Measurements from ENCODE around the gene AUTS2. TPM values are rescaled to one million over a fixed set of nuclear protein-coding genes. Genes with fewer than 3 reads are reported as not detected.

AUTS2 gene
- total and polyA plus RNA-seq, 9 of the 15 experiments (the other 6 are each of a cell fraction or from before 2014, with no cell fraction given): 0.58 TPM; not detected in 8

DNA sequence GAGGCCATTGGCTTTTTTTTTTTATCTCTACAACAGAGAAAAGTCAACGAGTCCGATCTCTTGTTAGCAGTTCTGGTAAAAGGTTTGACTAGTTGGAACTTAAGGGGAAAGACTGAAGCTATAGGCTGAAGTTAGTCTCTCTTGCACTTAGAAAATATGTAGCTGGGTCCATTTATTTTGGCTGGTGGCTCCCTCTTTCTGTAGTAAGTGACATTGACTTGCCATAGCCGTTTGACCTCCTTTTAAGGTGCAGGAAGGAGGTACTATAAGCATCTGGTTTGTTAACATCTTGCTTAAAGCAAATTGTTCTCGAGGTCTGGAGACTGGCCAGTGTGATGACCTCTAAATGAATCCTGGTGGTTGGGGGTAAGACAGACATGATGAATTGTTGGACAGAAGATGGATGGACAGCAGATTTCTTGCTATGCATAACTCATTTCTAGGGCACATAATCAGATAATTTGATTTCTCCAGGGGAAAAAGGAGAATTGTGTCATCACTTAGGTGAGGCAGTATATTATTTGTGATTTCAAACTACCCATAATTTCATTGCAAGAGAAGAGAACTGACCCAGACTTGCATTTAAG, 1177.4 kb downstream of the AUTS2 start:
- Histone ChIP-seq H3K4me2 (ENCODE audit: insufficient read depth, low read length) (no peak overlapping the region), H3K79me2 (ENCODE audit: control insufficient read depth, insufficient read depth, low read length) (no peaks in the 10 kb centered on the region), H3K9ac (ENCODE audit: insufficient read depth in 1 of 2, low read depth in 2 of 2, low read length in 2 of 2) (no peak overlapping the region), H2AFZ (ENCODE audit: low read depth, low read length) (no peak overlapping the region), H3K27ac (ENCODE audit: extremely low read depth, low read depth, low read length) (no peak overlapping the region), H3K4me3 (no peak overlapping the region), H3K27me3 (ENCODE audit: control insufficient read depth in 2 of 2, insufficient read depth in 2 of 2, low read length in 2 of 2) (peaks cover 10 to 20% of the 10 kb centered on the region in 2 experiments; a peak in 4 of 5 replicates), H3K9me1 (ENCODE audit: control insufficient read depth, insufficient read depth, low read length) (no peaks in the 10 kb centered on the region), H3K36me3 (ENCODE audit: control insufficient read depth, insufficient read depth, low read length) (no peaks in the 10 kb centered on the region), H4K20me1 (replicated peaks; ENCODE audit: control insufficient read depth, insufficient read depth, low read length) (no peaks in the 10 kb centered on the region), H3K9me3 (replicated peaks; ENCODE audit: control insufficient read depth, insufficient read depth, low read depth, low read length) (no peaks in the 10 kb centered on the region), H3K4me1 (replicated peaks in 1 of 2; ENCODE audit: control insufficient read depth in 2 of 2, insufficient read depth in 2 of 2, low read length in 2 of 2) (no peaks in the 10 kb centered on the region)
- peak; percentile 23 for FAIRE-seq
- ChIA-PET CTCF (ENCODE audit: low intra/inter-chr PET ratio) (no interaction called here), POLR2A (no interaction called here)
- peak; percentile 32; the same call in 1 of the 3 replicates for ATAC-seq
- DNase-seq (ENCODE audit: extremely low read depth in 1 of 4, low spot score in 3 of 4): peak in 1 of 4 experiments; percentile 6
- no TSS peak for BruUV-seq (replicated peaks)
- WGBS (ENCODE audit: insufficient coverage, low coverage, missing lambda C conversion rate): 0% methylated on average over 4 of the region's 4 CpGs
- in situ Hi-C loops (cut with MboI) (no loop called here), intact Hi-C loops (cut with micrococcal nuclease) (no loop called here)
- TF ChIP-seq ZNF644 (tag; IDR thresholded peaks at IDR 0.05; ENCODE audit: low read depth) (no peak), RAD21 (CRISPR knock-in tag; conservative IDR thresholded peaks at IDR 0.05 in 1 of 2, IDR thresholded peaks at IDR 0.05 in 1 of 2) (peak in 1 of 2 experiments; percentile 22; a peak in 1 of 4 replicates), XRCC5 (IDR thresholded peaks at IDR 0.05; ENCODE audit: low read depth, low read length) (no peak), RBM14 (IDR thresholded peaks at IDR 0.05; ENCODE audit: borderline replicate concordance, insufficient read depth, low read depth, low read length) (no peak), SPI1 (IDR thresholded peaks at IDR 0.05; ENCODE audit: borderline replicate concordance, low read depth, low read length) (no peak), ZFP36 (IDR thresholded peaks at IDR 0.05; ENCODE audit: low read depth, low read length, partially characterized antibody) (no peak), YY1 (IDR thresholded peaks at IDR 0.05; ENCODE audit: borderline replicate concordance in 1 of 3, control insufficient read depth in 1 of 3, extremely low read depth in 1 of 3, insufficient read depth in 3 of 3, insufficient read length in 1 of 3, insufficient replicate concordance in 2 of 3, low read depth in 1 of 3, low read length in 2 of 3) (no peak)
- TF ChIP-seq, protein P1, sequence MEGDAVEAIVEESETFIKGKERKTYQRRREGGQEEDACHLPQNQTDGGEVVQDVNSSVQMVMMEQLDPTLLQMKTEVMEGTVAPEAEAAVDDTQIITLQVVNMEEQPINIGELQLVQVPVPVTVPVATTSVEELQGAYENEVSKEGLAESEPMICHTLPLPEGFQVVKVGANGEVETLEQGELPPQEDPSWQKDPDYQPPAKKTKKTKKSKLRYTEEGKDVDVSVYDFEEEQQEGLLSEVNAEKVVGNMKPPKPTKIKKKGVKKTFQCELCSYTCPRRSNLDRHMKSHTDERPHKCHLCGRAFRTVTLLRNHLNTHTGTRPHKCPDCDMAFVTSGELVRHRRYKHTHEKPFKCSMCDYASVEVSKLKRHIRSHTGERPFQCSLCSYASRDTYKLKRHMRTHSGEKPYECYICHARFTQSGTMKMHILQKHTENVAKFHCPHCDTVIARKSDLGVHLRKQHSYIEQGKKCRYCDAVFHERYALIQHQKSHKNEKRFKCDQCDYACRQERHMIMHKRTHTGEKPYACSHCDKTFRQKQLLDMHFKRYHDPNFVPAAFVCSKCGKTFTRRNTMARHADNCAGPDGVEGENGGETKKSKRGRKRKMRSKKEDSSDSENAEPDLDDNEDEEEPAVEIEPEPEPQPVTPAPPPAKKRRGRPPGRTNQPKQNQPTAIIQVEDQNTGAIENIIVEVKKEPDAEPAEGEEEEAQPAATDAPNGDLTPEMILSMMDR (IDR thresholded peaks at IDR 0.05 in 2 of 3, conservative IDR thresholded peaks at IDR 0.05 in 1 of 3; ENCODE audit: insufficient read depth in 2 of 3, low read depth in 1 of 3, low read length in 3 of 3): peak; percentile 30 to 41 (median 32); a peak in 3 of 6 replicates
- TF ChIP-seq, protein P2, sequence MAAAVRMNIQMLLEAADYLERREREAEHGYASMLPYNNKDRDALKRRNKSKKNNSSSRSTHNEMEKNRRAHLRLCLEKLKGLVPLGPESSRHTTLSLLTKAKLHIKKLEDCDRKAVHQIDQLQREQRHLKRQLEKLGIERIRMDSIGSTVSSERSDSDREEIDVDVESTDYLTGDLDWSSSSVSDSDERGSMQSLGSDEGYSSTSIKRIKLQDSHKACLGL (CRISPR knock-in tag; IDR thresholded peaks at IDR 0.05; ENCODE audit: borderline replicate concordance, poor library complexity, severe bottlenecking): no peak
